HEK293 (cell line): Measurements from ENCODE around the gene RABEPK.

ENCODE experiments used
- CTCF ChIA-PET: fragments of 350-600 bp; formaldehyde crosslinking; extraction: SDS; loops from one replicate; lab custom pipeline; 2021; ENCODE audit warnings: antibody characterized with exemption; lab: Yijun Ruan, JAX
- POLR2A ChIA-PET: fragments of 300-600 bp; formaldehyde crosslinking; extraction: SDS; loops from one replicate; lab custom pipeline; 2020; ENCODE audit warnings: antibody characterized with exemption, inconsistent platforms; lab: Yijun Ruan, JAX
- H3K27ac ChIP-seq: fragments of 200-500 bp; sonication (Bioruptor generic); 2 replicates; pipeline ENCODE4 v1.5.1; 2014; ENCODE audit warnings: low read depth, low read length, control low read depth, inconsistent platforms; ENCODE audit errors: extremely low read depth
- H3K36me3 ChIP-seq, 2 experiments: fragments of 200-500 bp in 1 of 2; sonication (Bioruptor generic) in 1 of 2; 1 replicate in 1 of 2; 2 replicates in 1 of 2; pipeline ENCODE4 v1.5.1; 2014 to 2017; ENCODE audit warnings: inconsistent platforms in 2 of 2, low read length in 2 of 2; ENCODE audit not compliant: control insufficient read depth in 2 of 2, insufficient read depth in 1 of 2
- H3K4me1 ChIP-seq: fragments of 200-500 bp; sonication (Bioruptor generic); 2 replicates; pipeline ENCODE4 v1.5.1; 2014; ENCODE audit warnings: mild to moderate bottlenecking, low read length, inconsistent platforms; ENCODE audit not compliant: control insufficient read depth, insufficient read depth
- H3K4me3 ChIP-seq: 2 replicates; pipeline ENCODE4 v1.5.1; 2011; ENCODE audit warnings: low read depth, mild to moderate bottlenecking, control low read depth, low read length, moderate library complexity
- H3K9me3 ChIP-seq: fragments of 200-500 bp; sonication (Bioruptor generic); 2 replicates; pipeline ENCODE4 v1.5.1; 2014; ENCODE audit warnings: low read depth, low read length, inconsistent platforms; ENCODE audit not compliant: control insufficient read depth, insufficient read depth
- CTCF ChIP-seq: fragments of 450-650 bp; formaldehyde crosslinking; IDR thresholded peaks from 2 replicates; pipeline ENCODE4 v1.5.1; 2016; ENCODE audit warnings: missing biosample characterization, missing genetic modification characterization
- HIC1 ChIP-seq: fragments of 450-650 bp; formaldehyde crosslinking; IDR thresholded peaks from 2 replicates; pipeline ENCODE4 v1.5.1; 2016; ENCODE audit warnings: missing biosample characterization, missing genetic modification characterization
- PRDM6 ChIP-seq: fragments of 450-650 bp; formaldehyde crosslinking; IDR thresholded peaks from 2 replicates; pipeline ENCODE4 v1.5.1; 2017; ENCODE audit warnings: missing biosample characterization, missing genetic modification characterization
- ZNF121 ChIP-seq: fragments of 450-650 bp; formaldehyde crosslinking; IDR thresholded peaks from 2 replicates; pipeline ENCODE4 v1.5.1; 2016; ENCODE audit warnings: missing biosample characterization, missing genetic modification characterization
- ZNF211 ChIP-seq: fragments of 450-650 bp; formaldehyde crosslinking; IDR thresholded peaks from 2 replicates; pipeline ENCODE4 v1.5.1; 2016; ENCODE audit warnings: low read depth, missing biosample characterization, missing genetic modification characterization
- ZNF324 ChIP-seq: fragments of 450-650 bp; formaldehyde crosslinking; IDR thresholded peaks from 2 replicates; pipeline ENCODE4 v1.5.1; 2016; ENCODE audit warnings: missing biosample characterization, missing genetic modification characterization
- ZNF394 ChIP-seq: fragments of 450-650 bp; formaldehyde crosslinking; IDR thresholded peaks from 2 replicates; pipeline ENCODE4 v1.5.1; 2016; ENCODE audit warnings: missing biosample characterization, missing genetic modification characterization, mild to moderate bottlenecking, moderate library complexity, borderline replicate concordance
- ZNF423 ChIP-seq: fragments of 450-650 bp; formaldehyde crosslinking; IDR thresholded peaks from 2 replicates; pipeline ENCODE4 v1.5.1; 2016; ENCODE audit warnings: missing biosample characterization, missing genetic modification characterization
- ZNF654 ChIP-seq: fragments of 450-650 bp; formaldehyde crosslinking; IDR thresholded peaks from 2 replicates; pipeline ENCODE4 v1.5.1; 2016; ENCODE audit warnings: low read depth, missing biosample characterization, missing genetic modification characterization

The RABEPK gene

GRCh38 chr9:125255781-125256391 is 55.5 kb downstream of the RABEPK start:
- POLR2A ChIA-PET: interaction anchor here (6.4 kb wide), 1 partner anchor 14 kb away, joined by 62 read pairs; the partner anchor contains the start of gene HSPA5

DNA sequence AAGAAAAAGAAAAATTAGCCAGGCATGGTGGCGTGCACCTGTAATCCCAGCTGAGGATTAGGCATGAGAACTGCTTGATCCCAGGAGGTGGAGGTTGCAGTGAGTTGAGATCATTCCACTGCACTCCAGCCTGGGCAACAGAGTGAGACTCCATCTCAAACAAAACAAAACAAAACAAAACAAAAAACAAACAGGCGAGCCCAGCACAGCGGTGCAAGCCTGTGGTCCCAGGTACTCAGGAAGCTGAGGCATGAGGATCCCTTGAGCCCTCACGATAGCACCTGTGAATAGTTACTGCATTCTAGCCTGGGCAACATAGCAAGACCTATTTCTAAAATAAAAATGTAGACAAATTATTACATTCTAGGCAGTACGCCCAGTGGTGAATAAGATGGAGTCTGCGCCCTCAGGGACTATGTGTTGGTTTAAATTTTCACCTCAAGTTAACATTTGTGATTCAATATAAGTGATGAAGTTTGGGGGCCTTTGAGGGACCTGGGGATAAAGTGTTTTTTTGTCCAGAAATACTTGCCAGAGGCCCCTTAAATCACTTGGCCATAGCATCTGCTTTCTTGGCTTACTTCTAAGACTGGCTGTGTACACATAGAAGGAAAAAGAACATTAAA is 57.9 kb downstream of the RABEPK start:
- H3K27ac ChIP-seq: no peak overlapping the region
- ChIA-PET POLR2A (interaction anchor here (1.0 to 1.6 kb wide), 2 partner anchors 14 to 17 kb away, joined by 3 to 4 read pairs; no protein-coding TSS in a partner anchor), CTCF (interaction anchor here (0.7 kb wide), 3 partner anchors 20 to 1298 kb away, joined by 3 to 4 read pairs (median 3); no protein-coding TSS in a partner anchor)
- TF ChIP-seq ZNF121 (tag by site-specific recombination): peak; percentile 64
- no peak for TF ChIP-seq ZNF324 (tag by site-specific recombination)
- H3K36me3 ChIP-seq: no peaks in the 10 kb centered on the region
- no peak overlapping the region for H3K4me3 ChIP-seq
- H3K9me3 ChIP-seq: no peaks in the 10 kb centered on the region
- no peaks in the 10 kb centered on the region for H3K4me1 ChIP-seq

More at GRCh38 chr9:125255781-125256391, 55.5 kb downstream of the RABEPK start:
- CTCF ChIA-PET: interaction anchor here (0.6 to 3.7 kb wide), 30 partner anchors 8 to 1307 kb away, joined by 3 to 27 read pairs (median 4); partner anchors contain the start of gene WDR38
- Histone ChIP-seq H3K4me1 (no peaks in the 10 kb centered on the region), H3K9me3 (no peaks in the 10 kb centered on the region), H3K36me3 (no peaks in the 10 kb centered on the region), H3K27ac (no peak overlapping the region), H3K4me3 (no peak overlapping the region)
- peak; percentile 38 for TF ChIP-seq CTCF (tag by site-specific recombination)
- no peak for TF ChIP-seq ZNF394 (tag by site-specific recombination)
- TF ChIP-seq HIC1: no peak
- TF ChIP-seq ZNF211 (tag by site-specific recombination): no peak
- 0 out of 2 replicates have a peak, but pooled peaks have one; percentile 7 for TF ChIP-seq PRDM6
- TF ChIP-seq ZNF654 (tag by site-specific recombination): peak; percentile 62

DNA sequence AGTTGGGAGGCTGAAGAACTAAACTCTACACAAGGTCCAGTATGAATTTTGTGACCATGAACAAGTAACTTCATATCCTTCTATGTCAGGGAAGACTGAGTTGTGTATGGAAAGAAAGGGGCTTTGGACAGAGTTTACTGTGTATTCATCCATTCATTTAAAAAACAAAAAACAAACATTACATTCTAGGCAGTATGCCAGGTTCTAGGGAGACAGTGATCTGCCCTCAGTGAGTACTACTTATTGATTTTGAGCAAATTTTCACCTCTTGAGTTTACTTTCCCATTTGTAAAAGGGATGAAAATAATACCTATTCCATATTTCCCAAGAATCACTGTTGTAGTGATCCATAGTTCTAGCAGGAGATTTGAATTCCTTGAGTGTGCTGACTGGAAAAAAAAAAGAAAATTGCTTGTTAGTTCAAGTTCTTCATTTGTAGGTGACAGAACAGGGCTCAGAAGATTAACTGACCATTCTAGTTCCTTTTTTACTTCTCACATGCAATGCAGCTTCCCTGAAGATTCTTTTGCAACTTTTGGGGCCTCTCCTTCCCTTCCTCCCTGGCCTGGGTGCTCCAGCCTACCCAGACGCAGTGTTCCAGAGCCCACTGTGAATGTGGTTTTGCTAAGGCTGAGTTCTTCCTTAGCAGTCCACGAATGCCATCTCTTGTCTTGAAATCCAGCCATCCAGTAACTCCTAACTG is 58.6 kb downstream of the RABEPK start:
- POLR2A ChIA-PET: interaction anchor here (1.0 kb wide), 1 partner anchor 18 kb away, joined by 3 read pairs; no protein-coding TSS in a partner anchor
- H3K36me3 ChIP-seq: peaks cover 0 to 7% of the 10 kb centered on the region in 2 experiments; a peak in 1 of 3 replicates
- CTCF ChIA-PET: interaction anchor here (0.7 kb wide), 1 partner anchor 482 kb away, joined by 5 read pairs; the partner anchor contains the start of gene OLFML2A
- no peaks in the 10 kb centered on the region for H3K4me1 ChIP-seq
- TF ChIP-seq ZNF423 (tag by site-specific recombination) (no peak), PRDM6 (0 out of 2 replicates have a peak, but pooled peaks have one; percentile 18)
- H3K4me3 ChIP-seq: no peak overlapping the region
- no peak overlapping the region for H3K27ac ChIP-seq
- no peaks in the 10 kb centered on the region for H3K9me3 ChIP-seq
